Measurements from ENCODE around the gene PREX1. TPM values are rescaled to one million over a fixed set of nuclear protein-coding genes. Genes with fewer than 3 reads are reported as not detected.

The PREX1 gene
- polyA plus RNA-seq, 1 of the 3 experiments (the other 2 are of a cell fraction): 5.3 TPM

- no peak overlapping the region for H3K4me3 ChIP-seq (ENCODE audit: low read depth in 2 of 2, low read length in 1 of 2)
- no peaks in the 10 kb centered on the region for H3K79me2 ChIP-seq (ENCODE audit: insufficient read depth)
- H3K9ac ChIP-seq: no peak overlapping the region
- no peaks in the 10 kb centered on the region; a peak in 1 of 4 replicates for H3K4me1 ChIP-seq (ENCODE audit: control insufficient read depth in 1 of 2, insufficient read depth in 2 of 2, low read depth in 1 of 2, low read length in 1 of 2)
- POLR2A ChIA-PET: no interaction called here
- 82% methylated on average over 4 of the region's 4 CpGs for WGBS (ENCODE audit: low lambda C conversion rate)
- no peaks in the 10 kb centered on the region for H3K27me3 ChIP-seq (ENCODE audit: insufficient read depth)
- no peaks in the 10 kb centered on the region for H4K20me1 ChIP-seq (ENCODE audit: insufficient read depth)
- H3K9me3 ChIP-seq: no peaks in the 10 kb centered on the region
- H2AFZ ChIP-seq (ENCODE audit: low read depth): no peak overlapping the region
- no peak for DNase-seq
- no peaks in the 10 kb centered on the region for H3K36me3 ChIP-seq (replicated peaks in 1 of 2; ENCODE audit: control insufficient read depth in 1 of 2, insufficient read depth in 2 of 2, low read length in 1 of 2)
- CTCF ChIA-PET: interaction anchor here (1.0 kb wide), 1 partner anchor 235 kb away, joined by 3 read pairs; no protein-coding TSS in a partner anchor
- no peaks in the 10 kb centered on the region for H3F3A ChIP-seq (replicated peaks; ENCODE audit: insufficient read depth)
- H3K9me2 ChIP-seq: no peaks in the 10 kb centered on the region
- no peak for TF ChIP-seq EZH2phosphoT487 (IDR thresholded peaks at IDR 0.05; ENCODE audit: borderline replicate concordance, low read depth)
- no peak for TF ChIP-seq JUND (IDR thresholded peaks at IDR 0.05)
- TF ChIP-seq RFX5 (IDR thresholded peaks at IDR 0.05; ENCODE audit: low read length): no peak
- TF ChIP-seq ZBTB33 (IDR thresholded peaks at IDR 0.05; ENCODE audit: borderline replicate concordance, low read depth): no peak
- TF ChIP-seq FOSL2 (IDR thresholded peaks at IDR 0.05; ENCODE audit: borderline replicate concordance, low read depth): no peak
- no peak for TF ChIP-seq SIN3A (IDR thresholded peaks at IDR 0.05; ENCODE audit: borderline replicate concordance, low read depth, low read length)
- TF ChIP-seq GATA2 (CRISPR knock-in tag; IDR thresholded peaks at IDR 0.05): no peak
- TF ChIP-seq TAF1 (IDR thresholded peaks at IDR 0.05; ENCODE audit: borderline replicate concordance, low read depth, low read length): no peak
- no peak overlapping the region for H3K4me2 ChIP-seq
- H3K27ac ChIP-seq (ENCODE audit: low read depth in 2 of 2, low read length in 1 of 2): no peak overlapping the region
Measured at GRCh38 chr20:48855046-48855445, 27.2 kb upstream of the PREX1 start.

- no peak overlapping the region for H3K4me2 ChIP-seq
- H3K9me3 ChIP-seq: no peaks in the 10 kb centered on the region
- no peaks in the 10 kb centered on the region for H3K27me3 ChIP-seq (ENCODE audit: insufficient read depth)
- TF ChIP-seq PBX3 (IDR thresholded peaks at IDR 0.05) (no peak), NFIC (IDR thresholded peaks at IDR 0.05; ENCODE audit: borderline replicate concordance) (no peak), YY1 (IDR thresholded peaks at IDR 0.05; ENCODE audit: low read depth) (no peak), GATA2 (CRISPR knock-in tag; IDR thresholded peaks at IDR 0.05) (no peak), FOXM1 (IDR thresholded peaks at IDR 0.05; ENCODE audit: low read depth) (no peak), POLR2AphosphoS5 (IDR thresholded peaks at IDR 0.05; ENCODE audit: low read depth, low read length) (no peak)
- peaks cover 0 to under 1% of the 10 kb centered on the region in 2 experiments; a peak in 1 of 4 replicates for H3K4me1 ChIP-seq (ENCODE audit: control insufficient read depth in 1 of 2, insufficient read depth in 2 of 2, low read depth in 1 of 2, low read length in 1 of 2)
- no peaks in the 10 kb centered on the region for H3K79me2 ChIP-seq (ENCODE audit: insufficient read depth)
- H3K4me3 ChIP-seq (ENCODE audit: low read depth in 2 of 2, low read length in 1 of 2): no peak overlapping the region
- H3K27ac ChIP-seq (ENCODE audit: low read depth in 2 of 2, low read length in 1 of 2): no peak overlapping the region
- CTCF ChIA-PET: interaction anchor here (0.7 kb wide), 1 partner anchor 195 kb away, joined by 3 read pairs; no protein-coding TSS in a partner anchor
- H3K9me2 ChIP-seq: no peaks in the 10 kb centered on the region
- no peak overlapping the region for H2AFZ ChIP-seq (ENCODE audit: low read depth)
- DNase-seq: no peak
- H4K20me1 ChIP-seq (ENCODE audit: insufficient read depth): no peaks in the 10 kb centered on the region
- H3F3A ChIP-seq (replicated peaks; ENCODE audit: insufficient read depth): peaks cover 10% of the 10 kb centered on the region
- H3K36me3 ChIP-seq (replicated peaks in 1 of 2; ENCODE audit: control insufficient read depth in 1 of 2, insufficient read depth in 2 of 2, low read length in 1 of 2): no peaks in the 10 kb centered on the region
- POLR2A ChIA-PET: no interaction called here
- H3K9ac ChIP-seq: no peak overlapping the region
Measured at GRCh38 chr20:48852609-48853008, 24.8 kb upstream of the PREX1 start.
